H1 (cell line): ENCODE data around the gene SLC2A13. TPM values are rescaled to one million over a fixed set of nuclear protein-coding genes. Genes with fewer than 3 reads are reported as not detected.
A peak's percentile ranks its signal among the peaks of the same experiment; 100 is the strongest.

ENCODE experiments used
- CTCF ChIA-PET: fragments of 300-600 bp; sonication (Branson Sonifier 250); formaldehyde crosslinking; loops from one replicate; lab custom pipeline; 2021; ENCODE audit not compliant: partially characterized antibody; lab: Charles Lee
- POLR2A ChIA-PET: fragments of 300-600 bp; sonication (Branson Sonifier 250); formaldehyde crosslinking; loops from one replicate; lab custom pipeline; 2021; ENCODE audit warnings: inconsistent platforms; ENCODE audit not compliant: partially characterized antibody; lab: Charles Lee
- DNase-seq, 2 experiments: peaks; one replicate each; pipeline versions ENCODE4 v3.0.0 to v3.0.0-alpha.2; 2010 to 2022; ENCODE audit warnings: low spot score in 2 of 2, low read depth in 1 of 2, mixed read lengths in 1 of 2
- FAIRE-seq: peaks from 2 replicates; lab custom pipeline; 2011; peaks lifted over from hg19 to GRCh38; lab: Jason Lieb, UNC
- H2AFZ ChIP-seq: 2 replicates; pipeline ENCODE4 v1.8.1; 2012; ENCODE audit warnings: low read length, inconsistent platforms
- H2AK5ac ChIP-seq: 2 replicates; pipeline ENCODE4 v1.6.1; 2013; ENCODE audit warnings: low read depth, low read length
- H2BK120ac ChIP-seq: replicated peaks from 2 replicates; pipeline ENCODE3; 2013; ENCODE audit warnings: low read depth, low read length, inconsistent platforms
- H2BK12ac ChIP-seq: 2 replicates; pipeline ENCODE4 v1.6.1; 2013; ENCODE audit warnings: low read depth, low read length
- H2BK15ac ChIP-seq: 2 replicates; pipeline ENCODE4 v1.6.1; 2013; ENCODE audit warnings: low read length
- H2BK20ac ChIP-seq: 2 replicates; pipeline ENCODE4 v1.6.1; 2013; ENCODE audit warnings: low read length
- H2BK5ac ChIP-seq: 2 replicates; pipeline ENCODE4 v1.6.1; 2013; ENCODE audit warnings: low read depth, low read length
- H3K14ac ChIP-seq: 2 replicates; pipeline ENCODE4 v1.6.1; 2013; ENCODE audit warnings: inconsistent platforms; ENCODE audit not compliant: insufficient read length
- H3K18ac ChIP-seq: 2 replicates; pipeline ENCODE4 v1.6.1; 2013; ENCODE audit warnings: low read length; ENCODE audit errors: extremely low read depth
- H3K23ac ChIP-seq: 2 replicates; pipeline ENCODE4 v1.6.1; 2013; ENCODE audit warnings: inconsistent platforms; ENCODE audit not compliant: insufficient read length
- H3K23me2 ChIP-seq: 2 replicates; pipeline ENCODE4 v1.6.1; 2013; ENCODE audit warnings: low read depth, low read length
- H3K27ac ChIP-seq: 2 replicates; pipeline ENCODE4 v1.6.1; 2011; ENCODE audit warnings: low read depth, low read length, inconsistent platforms
- H3K27me3 ChIP-seq, 4 experiments: replicated peaks in 1 of 4; 1 replicate in 1 of 4; 2 replicates in 3 of 4; pipeline versions ENCODE4 v1.6.1 to v1.8.1; 2011 to 2013; ENCODE audit warnings: low read length in 3 of 4, mild to moderate bottlenecking in 3 of 4, inconsistent platforms in 2 of 4, mixed read lengths in 2 of 4, moderate library complexity in 1 of 4; ENCODE audit not compliant: control insufficient read depth in 3 of 4, insufficient read depth in 3 of 4; ENCODE audit errors: extremely low read depth in 1 of 4
- H3K36me3 ChIP-seq, 4 experiments: 2 replicates each; pipeline versions ENCODE4 v1.6.1 to v1.8.1; 2011 to 2013; ENCODE audit warnings: mild to moderate bottlenecking in 4 of 4, low read length in 3 of 4, moderate library complexity in 2 of 4, control low read depth in 1 of 4, inconsistent platforms in 1 of 4; ENCODE audit not compliant: insufficient read depth in 4 of 4, control insufficient read depth in 2 of 4
- H3K4ac ChIP-seq: replicated peaks from 2 replicates; pipeline ENCODE3; 2013; ENCODE audit warnings: low read length, low read depth, mixed read lengths, inconsistent platforms; ENCODE audit not compliant: insufficient read length
- H3K4me1 ChIP-seq, 4 experiments: replicated peaks in 1 of 4; 1 replicate in 1 of 4; 2 replicates in 3 of 4; pipeline versions ENCODE4 v1.6.1 to v1.8.1; 2011 to 2013; ENCODE audit warnings: low read length in 3 of 4, inconsistent platforms in 2 of 4, mixed read lengths in 1 of 4; ENCODE audit not compliant: insufficient read depth in 4 of 4, control insufficient read depth in 3 of 4
- H3K4me2 ChIP-seq, 2 experiments: 2 replicates each; pipeline versions ENCODE4 v1.6.1 to v1.8.1; 2011 to 2013; ENCODE audit warnings: low read depth in 2 of 2, low read length in 2 of 2, control low read depth in 1 of 2, inconsistent platforms in 1 of 2, mild to moderate bottlenecking in 1 of 2; ENCODE audit not compliant: insufficient read depth in 1 of 2
- H3K4me3 ChIP-seq, 4 experiments: fragments of 200-600, 300-600 bp in 1 of 4; sonication (generic), shearing (Covaris generic), sonication (Bioruptor Twin) in 1 of 4; 2 replicates each; pipeline versions ENCODE4 v1.5.1 to v1.8.1; 2011 to 2016; ENCODE audit warnings: low read length in 4 of 4, low read depth in 3 of 4, control low read depth in 2 of 4, inconsistent platforms in 2 of 4, mild to moderate bottlenecking in 2 of 4, mixed read lengths in 1 of 4, moderate library complexity in 1 of 4; ENCODE audit not compliant: insufficient read depth in 2 of 4; ENCODE audit errors: extremely low read depth in 1 of 4
- H3K56ac ChIP-seq: replicated peaks from 2 replicates; pipeline ENCODE3; 2013; ENCODE audit warnings: low read depth, mild to moderate bottlenecking, mixed read lengths, low read length, inconsistent platforms; ENCODE audit not compliant: insufficient read length
- H3K79me1 ChIP-seq: 2 replicates; pipeline ENCODE4 v1.6.1; 2013; ENCODE audit warnings: low read depth, low read length, control low read depth
- H3K79me2 ChIP-seq, 2 experiments: 2 replicates each; pipeline versions ENCODE4 v1.6.1 to v1.8.1; 2012 to 2013; ENCODE audit warnings: low read length in 2 of 2, mild to moderate bottlenecking in 2 of 2, inconsistent platforms in 1 of 2; ENCODE audit not compliant: insufficient read depth in 2 of 2, control insufficient read depth in 1 of 2
- H3K9ac ChIP-seq, 4 experiments: replicated peaks in 1 of 4; 1 replicate in 1 of 4; 2 replicates in 3 of 4; pipeline versions ENCODE4 v1.6.1 to v1.8.1; 2011 to 2013; ENCODE audit warnings: low read depth in 3 of 4, low read length in 3 of 4, control low read depth in 2 of 4, mild to moderate bottlenecking in 2 of 4, moderate library complexity in 2 of 4, inconsistent platforms in 1 of 4; ENCODE audit errors: extremely low read depth in 1 of 4
- H3K9me3 ChIP-seq, 2 experiments: 2 replicates each; pipeline versions ENCODE4 v1.6.1 to v1.8.1; 2012 to 2013; ENCODE audit warnings: mild to moderate bottlenecking in 2 of 2, moderate library complexity in 2 of 2, control low read depth in 1 of 2, inconsistent platforms in 1 of 2, low read depth in 1 of 2, low read length in 1 of 2, mixed read lengths in 1 of 2; ENCODE audit not compliant: insufficient read depth in 2 of 2
- H4K20me1 ChIP-seq, 2 experiments: replicated peaks in 1 of 2; 2 replicates each; pipeline versions ENCODE3 to v1.8.1; 2011 to 2013; ENCODE audit warnings: inconsistent platforms in 2 of 2, low read length in 2 of 2, mild to moderate bottlenecking in 1 of 2; ENCODE audit not compliant: insufficient read depth in 2 of 2, control insufficient read depth in 1 of 2
- H4K5ac ChIP-seq: 2 replicates; pipeline ENCODE4 v1.6.1; 2013; ENCODE audit warnings: low read length, low read depth, mixed read lengths, inconsistent platforms; ENCODE audit not compliant: insufficient read length
- H4K8ac ChIP-seq: 2 replicates; pipeline ENCODE4 v1.8.0; 2013; ENCODE audit warnings: mild to moderate bottlenecking, moderate library complexity, low read length, inconsistent platforms; ENCODE audit not compliant: insufficient read depth; ENCODE audit errors: extremely low read depth
- H4K91ac ChIP-seq: replicated peaks from 2 replicates; pipeline ENCODE3; 2013; ENCODE audit warnings: low read length, mixed read lengths, inconsistent platforms; ENCODE audit not compliant: insufficient read length
- KDM5A ChIP-seq: fragments of 200-600 bp; IDR thresholded peaks from 2 replicates; pipeline ENCODE4 v1.7.1; 2012; ENCODE audit warnings: mild to moderate bottlenecking, low read length, inconsistent platforms, mixed read lengths
- POLR2AphosphoS5 ChIP-seq: IDR thresholded peaks from 2 replicates; pipeline ENCODE4 v1.6.1; 2011; ENCODE audit warnings: low read depth, low read length
- SIX5 ChIP-seq: IDR thresholded peaks from 2 replicates; pipeline ENCODE4 v1.6.1; 2011; ENCODE audit warnings: mild to moderate bottlenecking, low read depth, low read length
- SP1 ChIP-seq: IDR thresholded peaks from 2 replicates; pipeline ENCODE4 v1.6.1; 2011; ENCODE audit warnings: low read depth, low read length
- SP4 ChIP-seq: IDR thresholded peaks from 2 replicates; pipeline ENCODE4 v1.6.1; 2012; ENCODE audit warnings: low read length, inconsistent platforms
- TAF1 ChIP-seq: IDR thresholded peaks from 2 replicates; pipeline ENCODE4 v1.6.1; 2011; ENCODE audit warnings: mild to moderate bottlenecking, low read depth, low read length
- YY1 ChIP-seq: IDR thresholded peaks from 2 replicates; pipeline ENCODE4 v1.6.1; 2011; ENCODE audit warnings: low read depth, mild to moderate bottlenecking, low read length
- WGBS, 2 experiments: shearing (Covaris generic) in 1 of 2; methylation state at CpG; one replicate each; pipeline versions ENCODE4 v1.1.6 to v1.1.7; 2013 to 2015; ENCODE audit warnings: low lambda C conversion rate in 2 of 2, mixed read lengths in 2 of 2, inconsistent platforms in 1 of 2, low coverage in 1 of 2, missing lambda C conversion rate in 1 of 2; ENCODE audit not compliant: insufficient replicate concordance in 2 of 2, insufficient coverage in 1 of 2, insufficient read length in 1 of 2; ENCODE audit errors: extremely low coverage in 1 of 2, missing lambda C conversion rate in 1 of 2; 5-methylcytosine and 5-hydroxymethylcytosine counted together
- polyA plus RNA-seq, 7 experiments: library from polyadenylated mRNA; depleted of rRNA in 3 of 7; stranded (reverse) in 5 of 7; unstranded in 2 of 7; fragments of >200 nt in 5 of 7; fragments of 200-250 nt in 2 of 7; gene quantifications; 1 replicate in 5 of 7; 2 replicates in 1 of 7; 4 replicates in 1 of 7; pipeline versions ENCODE4 v1.2.1 to v1.2.3, GENCODE V29; 2011 to 2013; ENCODE audit warnings: missing spikeins in 2 of 7, mixed read lengths in 2 of 7
- total RNA-seq: library from RNA; stranded (reverse); fragmentation: NEBNext Ultra II Directional; extraction: Animal tissue kit (Norgen Biotek cat#: 25700); gene quantifications from 2 replicates; pipeline ENCODE4 v1.2.1, GENCODE V29; 2021
- TF ChIP-seq, protein P1 (sequence below), 3 experiments: IDR thresholded peaks; 1 replicate in 2 of 3; 2 replicates in 1 of 3; pipeline versions ENCODE4 v1.5.1 to v1.6.1; 2011; ENCODE audit warnings: low read length in 3 of 3, mild to moderate bottlenecking in 3 of 3, inconsistent platforms in 2 of 3, low read depth in 1 of 3, moderate library complexity in 1 of 3; ENCODE audit not compliant: insufficient read depth in 1 of 3; ENCODE audit errors: control extremely low read depth in 1 of 3

The SLC2A13 gene
- total and polyA plus RNA-seq, 2 of the 8 experiments (the other 6 are each of a cell fraction or from before 2014, with no cell fraction given) = 2.8 to 9.6 TPM

DNA sequence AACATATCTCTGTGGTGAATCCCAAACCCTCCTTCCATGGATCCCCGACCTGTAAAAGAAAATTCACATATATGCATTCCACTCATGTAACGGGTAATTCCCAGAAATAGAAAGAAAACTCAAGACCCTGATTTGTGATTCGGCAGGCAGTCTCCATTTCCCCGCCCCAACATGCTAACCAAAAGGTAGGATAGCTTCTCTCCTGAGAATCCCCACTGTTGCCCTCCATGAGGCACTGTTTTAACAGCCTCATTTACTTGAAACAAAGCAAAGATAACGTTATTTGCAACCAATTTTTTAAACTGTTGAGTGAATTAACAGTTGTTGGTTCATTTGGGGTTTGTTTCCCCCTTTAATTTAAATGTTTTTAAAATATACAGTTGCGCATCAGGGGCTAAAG, 774 bp upstream of the SLC2A13 start:
- Histone ChIP-seq H2BK15ac (no peak overlapping the region), H4K20me1 (peaks cover 3 to 6% of the 10 kb centered on the region in 2 experiments), H3K4ac (no peak overlapping the region), H3K27ac (no peak overlapping the region), H3K4me1 (peaks cover 2 to 12% (median 4%) of the 10 kb centered on the region in 4 experiments), H3K14ac (no peak overlapping the region), H3K18ac (no peak overlapping the region), H3K79me1 (peaks cover 6% of the 10 kb centered on the region), H2AK5ac (no peak overlapping the region), H3K36me3 (no peaks in the 10 kb centered on the region), H3K27me3 (peaks cover 0 to 7% (median 6%) of the 10 kb centered on the region in 4 experiments; a peak in 6 of 7 replicates), H3K4me2 (peak overlapping the region in 1 of 2 experiments; percentile 77; a peak in 2 of 4 replicates), H3K56ac (no peak overlapping the region), H3K23me2 (peaks cover 14% of the 10 kb centered on the region), H2BK120ac (no peak overlapping the region), H3K79me2 (peaks cover 0 to 29% of the 10 kb centered on the region in 2 experiments; a peak in 3 of 4 replicates), H2BK5ac (no peak overlapping the region), H4K91ac (no peak overlapping the region), H4K5ac (no peak overlapping the region), H2AFZ (no peak overlapping the region), H2BK12ac (no peak overlapping the region), H3K4me3 (peak overlapping the region in 1 of 4 experiments; percentile 87; a peak in 3 of 8 replicates), H3K9me3 (no peaks in the 10 kb centered on the region), H4K8ac (no peak overlapping the region), H2BK20ac (no peak overlapping the region), H3K9ac (no peak overlapping the region), H3K23ac (no peak overlapping the region)
- POLR2A ChIA-PET = interaction anchor here (0.9 to 1.5 kb wide), 3 partner anchors 12 to 342 kb away, joined by 3 to 5 read pairs (median 4); no protein-coding TSS in a partner anchor
- FAIRE-seq (no peak), DNase-seq (no peak)
- 87% methylated on average over 6 of the region's 6 CpGs; no CpG with 5 or more reads in 1 of the 2 experiments for WGBS, 2 experiments
- CTCF ChIA-PET = interaction anchor here (0.6 to 4.9 kb wide), 14 partner anchors 11 to 343 kb away, joined by 3 to 41 read pairs (median 5); no protein-coding TSS in a partner anchor
- TF ChIP-seq SP4 (no peak), YY1 (no peak), KDM5A (no peak), TAF1 (no peak), SP1 (no peak), POLR2AphosphoS5 (no peak), SIX5 (no peak)
- TF ChIP-seq, protein P1, sequence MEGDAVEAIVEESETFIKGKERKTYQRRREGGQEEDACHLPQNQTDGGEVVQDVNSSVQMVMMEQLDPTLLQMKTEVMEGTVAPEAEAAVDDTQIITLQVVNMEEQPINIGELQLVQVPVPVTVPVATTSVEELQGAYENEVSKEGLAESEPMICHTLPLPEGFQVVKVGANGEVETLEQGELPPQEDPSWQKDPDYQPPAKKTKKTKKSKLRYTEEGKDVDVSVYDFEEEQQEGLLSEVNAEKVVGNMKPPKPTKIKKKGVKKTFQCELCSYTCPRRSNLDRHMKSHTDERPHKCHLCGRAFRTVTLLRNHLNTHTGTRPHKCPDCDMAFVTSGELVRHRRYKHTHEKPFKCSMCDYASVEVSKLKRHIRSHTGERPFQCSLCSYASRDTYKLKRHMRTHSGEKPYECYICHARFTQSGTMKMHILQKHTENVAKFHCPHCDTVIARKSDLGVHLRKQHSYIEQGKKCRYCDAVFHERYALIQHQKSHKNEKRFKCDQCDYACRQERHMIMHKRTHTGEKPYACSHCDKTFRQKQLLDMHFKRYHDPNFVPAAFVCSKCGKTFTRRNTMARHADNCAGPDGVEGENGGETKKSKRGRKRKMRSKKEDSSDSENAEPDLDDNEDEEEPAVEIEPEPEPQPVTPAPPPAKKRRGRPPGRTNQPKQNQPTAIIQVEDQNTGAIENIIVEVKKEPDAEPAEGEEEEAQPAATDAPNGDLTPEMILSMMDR (IDR thresholded peaks at IDR 0.05; ENCODE audit: control extremely low read depth in 1 of 3, insufficient read depth in 1 of 3, low read depth in 1 of 3, low read length in 3 of 3) = no peak
